ENCODE data around the gene SCGB3A1.

DNA sequence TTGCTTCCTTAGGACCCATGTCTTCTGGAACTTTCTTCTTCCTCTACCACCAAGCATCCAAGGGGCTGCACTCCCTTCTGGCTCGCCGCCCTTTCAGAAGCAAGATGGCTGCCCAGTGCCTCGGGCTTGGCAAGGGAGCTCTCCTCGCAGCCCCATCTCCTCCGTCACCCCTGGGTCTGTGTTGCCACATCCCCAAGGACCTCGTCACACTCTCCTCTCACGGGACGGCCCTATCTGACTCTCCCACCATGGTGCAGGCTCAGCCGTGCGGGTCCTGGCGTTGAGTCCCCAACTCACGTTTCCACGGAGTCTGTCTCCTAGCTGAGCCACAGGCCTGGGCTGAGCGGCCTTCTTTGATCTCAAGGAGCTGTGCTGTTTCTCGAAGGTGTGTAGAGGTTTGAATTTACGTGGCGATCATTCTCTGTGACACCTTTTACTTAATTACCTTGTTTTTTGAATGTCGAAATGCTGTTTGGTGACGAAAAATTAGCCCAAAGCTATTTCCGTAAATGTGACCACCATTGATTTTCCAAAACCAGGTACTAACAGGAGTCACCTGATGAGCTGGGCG is 15.0 kb upstream of the SCGB3A1 start:
- TF ChIP-seq, protein P1, sequence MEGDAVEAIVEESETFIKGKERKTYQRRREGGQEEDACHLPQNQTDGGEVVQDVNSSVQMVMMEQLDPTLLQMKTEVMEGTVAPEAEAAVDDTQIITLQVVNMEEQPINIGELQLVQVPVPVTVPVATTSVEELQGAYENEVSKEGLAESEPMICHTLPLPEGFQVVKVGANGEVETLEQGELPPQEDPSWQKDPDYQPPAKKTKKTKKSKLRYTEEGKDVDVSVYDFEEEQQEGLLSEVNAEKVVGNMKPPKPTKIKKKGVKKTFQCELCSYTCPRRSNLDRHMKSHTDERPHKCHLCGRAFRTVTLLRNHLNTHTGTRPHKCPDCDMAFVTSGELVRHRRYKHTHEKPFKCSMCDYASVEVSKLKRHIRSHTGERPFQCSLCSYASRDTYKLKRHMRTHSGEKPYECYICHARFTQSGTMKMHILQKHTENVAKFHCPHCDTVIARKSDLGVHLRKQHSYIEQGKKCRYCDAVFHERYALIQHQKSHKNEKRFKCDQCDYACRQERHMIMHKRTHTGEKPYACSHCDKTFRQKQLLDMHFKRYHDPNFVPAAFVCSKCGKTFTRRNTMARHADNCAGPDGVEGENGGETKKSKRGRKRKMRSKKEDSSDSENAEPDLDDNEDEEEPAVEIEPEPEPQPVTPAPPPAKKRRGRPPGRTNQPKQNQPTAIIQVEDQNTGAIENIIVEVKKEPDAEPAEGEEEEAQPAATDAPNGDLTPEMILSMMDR (conservative IDR thresholded peaks at IDR 0.05; ENCODE audit: low read depth, low read length), result peak; percentile 2; the same call in 1 of the 2 replicates
- TF ChIP-seq EZH2 (IDR thresholded peaks at IDR 0.05; ENCODE audit: low read length, unreplicated experiment), result no peak
- no peak for TF ChIP-seq EZH2phosphoT487 (IDR thresholded peaks at IDR 0.05; ENCODE audit: borderline replicate concordance, low read length)
